IMR-90 (cell line): ENCODE data around the gene DLG4. TPM values are rescaled to one million over a fixed set of nuclear protein-coding genes. Genes with fewer than 3 reads are reported as not detected.

ENCODE experiments used
- ATAC-seq: fragments of 200-7000 bp; cut with Tn5 transposase; 2 replicates; pipeline ENCODE4 v1.9.1; 2020; ENCODE audit warnings: low read depth, mild to moderate bottlenecking, moderate library complexity
- BruUV-seq: library from RNA; stranded (reverse); fragments of 400-500 nt; replicated peaks from 2 replicates; lab custom pipeline; 2021; lab: Mats Ljungman, UMichigan
- CTCF ChIA-PET: fragments of 300-600 bp; formaldehyde crosslinking; extraction: SDS; loops from one replicate; lab custom pipeline; 2021; ENCODE audit warnings: antibody characterized with exemption; lab: Yijun Ruan, JAX
- POLR2A ChIA-PET: fragments of 300-600 bp; sonication (Branson Sonifier 250); formaldehyde crosslinking; loops from one replicate; lab custom pipeline; 2022; ENCODE audit warnings: antibody characterized with exemption; ENCODE audit not compliant: unreplicated experiment; lab: Charles Lee
- DNase-seq: peaks from one replicate; pipeline ENCODE4 v3.0.0; 2013
- H2AFZ ChIP-seq: replicated peaks from 2 replicates; pipeline ENCODE3; 2013; ENCODE audit warnings: low read length, mild to moderate bottlenecking; ENCODE audit not compliant: poor library complexity
- H2AK5ac ChIP-seq: 2 replicates; pipeline ENCODE4 v1.6.1; 2013; ENCODE audit warnings: low read depth, low read length, inconsistent platforms
- H2AK9ac ChIP-seq: replicated peaks from 2 replicates; pipeline ENCODE3; 2013; ENCODE audit warnings: mild to moderate bottlenecking, low read depth, low read length, moderate library complexity; ENCODE audit not compliant: poor library complexity
- H2BK120ac ChIP-seq: 2 replicates; pipeline ENCODE4 v1.6.1; 2013; ENCODE audit warnings: low read depth, low read length, inconsistent platforms
- H2BK15ac ChIP-seq: 3 replicates; pipeline ENCODE4 v1.6.1; 2013; ENCODE audit warnings: low read depth, low read length, inconsistent platforms
- H2BK20ac ChIP-seq: 2 replicates; pipeline ENCODE4 v1.6.1; 2013; ENCODE audit warnings: low read depth, mild to moderate bottlenecking, inconsistent platforms, low read length, moderate library complexity
- H2BK5ac ChIP-seq: 2 replicates; pipeline ENCODE4 v1.6.1; 2013; ENCODE audit warnings: mild to moderate bottlenecking, low read depth, low read length, inconsistent platforms; ENCODE audit not compliant: poor library complexity, severe bottlenecking
- H3K14ac ChIP-seq: replicated peaks from 2 replicates; pipeline ENCODE4 v1.6.1; 2013; ENCODE audit warnings: low read depth, low read length, inconsistent platforms
- H3K18ac ChIP-seq: 2 replicates; pipeline ENCODE4 v1.6.1; 2013; ENCODE audit warnings: low read depth, low read length, control low read depth
- H3K23ac ChIP-seq: 2 replicates; pipeline ENCODE4 v1.6.1; 2013; ENCODE audit warnings: low read depth, low read length, inconsistent platforms
- H3K27ac ChIP-seq: 2 replicates; pipeline ENCODE4 v1.5.1; 2013; ENCODE audit warnings: mild to moderate bottlenecking, control low read depth, low read length; ENCODE audit not compliant: insufficient read depth
- H3K27me3 ChIP-seq: 2 replicates; pipeline ENCODE4 v1.6.1; 2013; ENCODE audit warnings: low read length; ENCODE audit not compliant: control insufficient read depth, insufficient read depth
- H3K36me3 ChIP-seq: 2 replicates; pipeline ENCODE4 v1.6.1; 2013; ENCODE audit warnings: low read length, mixed read lengths; ENCODE audit not compliant: control insufficient read depth, insufficient read depth
- H3K4ac ChIP-seq: 2 replicates; pipeline ENCODE4 v1.6.1; 2013; ENCODE audit warnings: low read depth, low read length, inconsistent platforms
- H3K4me1 ChIP-seq: 2 replicates; pipeline ENCODE4 v1.6.1; 2013; ENCODE audit warnings: low read length, mixed read lengths; ENCODE audit not compliant: control insufficient read depth, insufficient read depth
- H3K4me2 ChIP-seq: 2 replicates; pipeline ENCODE4 v1.6.1; 2013; ENCODE audit warnings: low read depth, mild to moderate bottlenecking, control low read depth, low read length, moderate library complexity
- H3K4me3 ChIP-seq: 2 replicates; pipeline ENCODE4 v1.5.1; 2013; ENCODE audit warnings: low read depth, mild to moderate bottlenecking, control low read depth, low read length, moderate library complexity; ENCODE audit not compliant: insufficient read depth
- H3K56ac ChIP-seq: 2 replicates; pipeline ENCODE4 v1.6.1; 2013; ENCODE audit warnings: low read length, inconsistent platforms; ENCODE audit not compliant: insufficient read depth; ENCODE audit errors: extremely low read depth
- H3K79me1 ChIP-seq, 2 experiments: 2 replicates each; pipeline ENCODE4 v1.6.1; 2013; ENCODE audit warnings: low read length in 2 of 2, inconsistent platforms in 1 of 2, low read depth in 1 of 2
- H3K9ac ChIP-seq: 2 replicates; pipeline ENCODE4 v1.6.1; 2013; ENCODE audit warnings: low read depth, low read length, control low read depth
- H3K9me1 ChIP-seq: 2 replicates; pipeline ENCODE4 v1.6.1; 2013; ENCODE audit warnings: low read length, inconsistent platforms; ENCODE audit not compliant: insufficient read depth
- H3K9me3 ChIP-seq: 2 replicates; pipeline ENCODE4 v1.6.1; 2013; ENCODE audit warnings: low read length; ENCODE audit not compliant: control insufficient read depth, insufficient read depth
- H4K20me1 ChIP-seq: 2 replicates; pipeline ENCODE4 v1.6.1; 2013; ENCODE audit warnings: low read length, inconsistent platforms; ENCODE audit not compliant: insufficient read depth
- H4K5ac ChIP-seq: 2 replicates; pipeline ENCODE4 v1.6.1; 2013; ENCODE audit warnings: mild to moderate bottlenecking, low read depth, low read length, control low read depth
- H4K8ac ChIP-seq, 2 experiments: 2 replicates each; pipeline ENCODE4 v1.6.1; 2013; ENCODE audit warnings: low read depth in 2 of 2, low read length in 2 of 2, control low read depth in 1 of 2, inconsistent platforms in 1 of 2
- H4K91ac ChIP-seq: 2 replicates; pipeline ENCODE4 v1.6.1; 2013; ENCODE audit warnings: low read depth, low read length, inconsistent platforms; ENCODE audit not compliant: insufficient read depth
- BHLHE40 ChIP-seq: fragments of 150-350 bp; IDR thresholded peaks from 2 replicates; pipeline ENCODE4 v1.6.1; 2016; ENCODE audit warnings: mild to moderate bottlenecking, low read depth, low read length
- CEBPB ChIP-seq: IDR thresholded peaks from 2 replicates; pipeline ENCODE4 v1.6.1; 2012; ENCODE audit warnings: low read depth, low read length, improper control_type of control experiment
- CHD1 ChIP-seq: IDR thresholded peaks from 2 replicates; pipeline ENCODE4 v1.6.1; 2012; ENCODE audit warnings: low read depth, low read length, improper control_type of control experiment
- CTCF ChIP-seq: conservative IDR thresholded peaks from 2 replicates; pipeline ENCODE4 v1.5.1; 2012; ENCODE audit warnings: mild to moderate bottlenecking, low read depth, low read length, improper control_type of control experiment
- MAFK ChIP-seq: IDR thresholded peaks from 2 replicates; pipeline ENCODE4 v1.6.1; 2012; ENCODE audit warnings: low read depth, low read length, improper control_type of control experiment
- MAZ ChIP-seq: IDR thresholded peaks from 2 replicates; pipeline ENCODE4 v1.6.1; 2012; ENCODE audit warnings: low read depth, mild to moderate bottlenecking, low read length, improper control_type of control experiment, moderate library complexity, borderline replicate concordance
- MXI1 ChIP-seq: IDR thresholded peaks from 2 replicates; pipeline ENCODE4 v1.6.1; 2012; ENCODE audit warnings: low read depth, mild to moderate bottlenecking, low read length, moderate library complexity, borderline replicate concordance
- NFE2L2 ChIP-seq: fragments of 150-350 bp; IDR thresholded peaks from 2 replicates; pipeline ENCODE4 v1.6.1; 2016; ENCODE audit warnings: low read depth, mild to moderate bottlenecking, low read length
- POLR2A ChIP-seq: IDR thresholded peaks from 2 replicates; pipeline ENCODE4 v1.6.1; 2012; ENCODE audit warnings: mild to moderate bottlenecking, low read depth, low read length
- RAD21 ChIP-seq: IDR thresholded peaks from 2 replicates; pipeline ENCODE4 v1.6.1; 2012; ENCODE audit warnings: low read length, improper control_type of control experiment
- RCOR1 ChIP-seq: IDR thresholded peaks from 2 replicates; pipeline ENCODE4 v1.6.1; 2012; ENCODE audit warnings: mild to moderate bottlenecking, low read length, improper control_type of control experiment; ENCODE audit not compliant: insufficient replicate concordance
- RFX5 ChIP-seq: IDR thresholded peaks from 2 replicates; pipeline ENCODE4 v1.8.0; 2012; ENCODE audit warnings: low read depth, mild to moderate bottlenecking, low read length, moderate library complexity
- SMC3 ChIP-seq: fragments of 150-350 bp; IDR thresholded peaks from 2 replicates; pipeline ENCODE4 v1.6.1; 2016; ENCODE audit warnings: low read depth, mild to moderate bottlenecking, antibody characterized with exemption, low read length, moderate library complexity
- USF2 ChIP-seq: fragments of 150-350 bp; IDR thresholded peaks from 2 replicates; pipeline ENCODE4 v1.6.1; 2017; ENCODE audit warnings: mild to moderate bottlenecking, antibody characterized with exemption, low read length, low read depth
- WGBS, 2 experiments: methylation state at CpG; one replicate each; pipeline versions ENCODE4 v1.1.5 to v1.1.7; 2013; ENCODE audit warnings: missing lambda C conversion rate in 2 of 2; ENCODE audit not compliant: insufficient read length in 1 of 2; ENCODE audit errors: extremely low coverage in 2 of 2; 5-methylcytosine and 5-hydroxymethylcytosine counted together
- dilution Hi-C: fragments of 300-500 bp; cut with HindIII; formaldehyde crosslinking; loops from one replicate; pipeline ENCODE4 v1.14.3; 2018; ENCODE audit warnings: low sequenced_read_pairs; ENCODE audit not compliant: unreplicated experiment
- in situ Hi-C: fragments of 300-500 bp; cut with MboI; formaldehyde crosslinking; loops from 3 replicates; pipeline ENCODE4 v1.14.3; 2019; ENCODE audit warnings: low sequenced_read_pairs, inconsistent platforms, mixed read lengths
- intact Hi-C: fragments of 100-400 bp; cut with micrococcal nuclease; formaldehyde crosslinking; loops from 2 replicates; pipeline ENCODE4 v1.10.0; 2022
- polyA plus RNA-seq, 3 experiments: library from polyadenylated mRNA; depleted of rRNA; stranded (reverse); fragments of >200 nt; gene quantifications; 2 replicates each; pipeline ENCODE4 v1.2.3, GENCODE V29; 2012; ENCODE audit warnings: low replicate concordance in 1 of 3
- total RNA-seq: library from RNA; depleted of rRNA; stranded (reverse); fragments of >200 nt; gene quantifications from 2 replicates; pipeline ENCODE4 v1.2.3, GENCODE V29; 2012
- TF ChIP-seq, protein P1 (sequence below): fragments of 150-350 bp; IDR thresholded peaks from 2 replicates; pipeline ENCODE4 v1.6.1; 2016; ENCODE audit warnings: low read depth, mild to moderate bottlenecking, low read length, moderate library complexity, borderline replicate concordance

DLG4 gene
- total and polyA plus RNA-seq, 2 of the 4 experiments (the other 2 are of a cell fraction) = 8.2 to 30.5 TPM

- no peak for ATAC-seq
- CTCF ChIA-PET = interaction anchor here (2.5 kb wide), 1 partner anchor 126 kb away, joined by 8 read pairs; no protein-coding TSS in a partner anchor
- intact Hi-C loops = no loop called here
Measured at GRCh38 chr17:7178973-7179316, 40.7 kb downstream of the DLG4 start.

More at GRCh38 chr17:7178973-7179316, 40.7 kb downstream of the DLG4 start:
- Histone ChIP-seq H2AK9ac (no peak overlapping the region), H3K4me2 (no peak overlapping the region), H2BK120ac (no peak overlapping the region), H3K4ac (no peak overlapping the region), H2BK5ac (no peak overlapping the region), H4K8ac (no peak overlapping the region), H3K9me3 (no peaks in the 10 kb centered on the region), H3K36me3 (no peaks in the 10 kb centered on the region), H3K27me3 (no peaks in the 10 kb centered on the region), H4K91ac (no peak overlapping the region), H3K4me3 (no peak overlapping the region), H3K23ac (no peak overlapping the region), H4K5ac (no peak overlapping the region), H2BK20ac (no peak overlapping the region), H3K18ac (no peak overlapping the region), H3K9ac (no peak overlapping the region), H2AK5ac (no peak overlapping the region), H2AFZ (no peak overlapping the region), H3K4me1 (peaks cover 2% of the 10 kb centered on the region; the same call in 1 of the 2 replicates), H3K79me1 (no peaks in the 10 kb centered on the region), H3K9me1 (peaks cover 13% of the 10 kb centered on the region; the same call in 1 of the 2 replicates), H3K27ac (no peak overlapping the region), H4K20me1 (peaks cover 3% of the 10 kb centered on the region; the same call in 1 of the 2 replicates), H3K56ac (no peak overlapping the region), H2BK15ac (no peak overlapping the region), H3K14ac (no peak overlapping the region)
- in situ Hi-C loops = no loop called here
- no peak for DNase-seq
- no TSS peak for BruUV-seq
- dilution Hi-C loops = no loop called here
- POLR2A ChIA-PET = no interaction called here
- no peak for TF ChIP-seq RAD21
- no peak for TF ChIP-seq MXI1
- no peak for TF ChIP-seq CEBPB
- no peak for TF ChIP-seq CHD1
- TF ChIP-seq, protein P1, sequence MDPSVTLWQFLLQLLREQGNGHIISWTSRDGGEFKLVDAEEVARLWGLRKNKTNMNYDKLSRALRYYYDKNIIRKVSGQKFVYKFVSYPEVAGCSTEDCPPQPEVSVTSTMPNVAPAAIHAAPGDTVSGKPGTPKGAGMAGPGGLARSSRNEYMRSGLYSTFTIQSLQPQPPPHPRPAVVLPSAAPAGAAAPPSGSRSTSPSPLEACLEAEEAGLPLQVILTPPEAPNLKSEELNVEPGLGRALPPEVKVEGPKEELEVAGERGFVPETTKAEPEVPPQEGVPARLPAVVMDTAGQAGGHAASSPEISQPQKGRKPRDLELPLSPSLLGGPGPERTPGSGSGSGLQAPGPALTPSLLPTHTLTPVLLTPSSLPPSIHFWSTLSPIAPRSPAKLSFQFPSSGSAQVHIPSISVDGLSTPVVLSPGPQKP = no peak
- no peak for TF ChIP-seq SMC3
- no peak for TF ChIP-seq MAZ
- TF ChIP-seq CTCF = no peak
- TF ChIP-seq RFX5 = no peak
- no peak for TF ChIP-seq BHLHE40
- TF ChIP-seq USF2 = no peak
- no peak for TF ChIP-seq RCOR1
- no peak for TF ChIP-seq POLR2A
- no peak for TF ChIP-seq NFE2L2
- TF ChIP-seq MAFK = no peak
- 87% methylated on average over 6 of the region's 11 CpGs; no CpG with 5 or more reads in 1 of the 2 experiments for WGBS, 2 experiments
